Esophagus muscularis mucosa (tissue), 4 donors: ENCODE measurements around the gene C16orf78.

Source experiments
- EP300 ChIP-seq: sonication (generic); formaldehyde crosslinking; IDR thresholded peaks from one replicate; pipeline ENCODE4 v1.6.1; 2017; ENCODE audit warnings: antibody characterized with exemption
- POLR2A ChIP-seq: fragments of 450-650 bp; IDR thresholded peaks from one replicate; pipeline ENCODE4 v1.6.1; 2017; ENCODE audit warnings: antibody characterized with exemption, moderate library complexity, mild to moderate bottlenecking, low read depth
- TF ChIP-seq, protein P1 (sequence below), 3 experiments: fragments of 200-600 bp in 2 of 3; fragments of 450-650 bp in 1 of 3; sonication (generic) in 2 of 3; IDR thresholded peaks; one replicate each; pipeline ENCODE4 v1.5.1; 2017 to 2019; ENCODE audit warnings: antibody characterized with exemption in 3 of 3, mild to moderate bottlenecking in 2 of 3, moderate library complexity in 1 of 3

GRCh38 chr16:49324703-49325102 lies 48.9 kb upstream of the C16orf78 start:
- TF ChIP-seq, protein P1, sequence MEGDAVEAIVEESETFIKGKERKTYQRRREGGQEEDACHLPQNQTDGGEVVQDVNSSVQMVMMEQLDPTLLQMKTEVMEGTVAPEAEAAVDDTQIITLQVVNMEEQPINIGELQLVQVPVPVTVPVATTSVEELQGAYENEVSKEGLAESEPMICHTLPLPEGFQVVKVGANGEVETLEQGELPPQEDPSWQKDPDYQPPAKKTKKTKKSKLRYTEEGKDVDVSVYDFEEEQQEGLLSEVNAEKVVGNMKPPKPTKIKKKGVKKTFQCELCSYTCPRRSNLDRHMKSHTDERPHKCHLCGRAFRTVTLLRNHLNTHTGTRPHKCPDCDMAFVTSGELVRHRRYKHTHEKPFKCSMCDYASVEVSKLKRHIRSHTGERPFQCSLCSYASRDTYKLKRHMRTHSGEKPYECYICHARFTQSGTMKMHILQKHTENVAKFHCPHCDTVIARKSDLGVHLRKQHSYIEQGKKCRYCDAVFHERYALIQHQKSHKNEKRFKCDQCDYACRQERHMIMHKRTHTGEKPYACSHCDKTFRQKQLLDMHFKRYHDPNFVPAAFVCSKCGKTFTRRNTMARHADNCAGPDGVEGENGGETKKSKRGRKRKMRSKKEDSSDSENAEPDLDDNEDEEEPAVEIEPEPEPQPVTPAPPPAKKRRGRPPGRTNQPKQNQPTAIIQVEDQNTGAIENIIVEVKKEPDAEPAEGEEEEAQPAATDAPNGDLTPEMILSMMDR (IDR thresholded peaks at IDR 0.05) = no peak
- TF ChIP-seq POLR2A (no peak), EP300 (no peak)
